ENCODE results near the gene SGMS1.

The SGMS1 gene

GRCh38 chr10:50387732-50388073, 236.1 kb downstream of the SGMS1 start:
- DNase-seq (ENCODE audit: low read depth), result peak; percentile 51
- H3K4me3 ChIP-seq (ENCODE audit: low read depth, low read length), result no peak overlapping the region
- no peak for TF ChIP-seq CTCF (IDR thresholded peaks at IDR 0.05; ENCODE audit: insufficient read depth, low read depth, low read length, missing control alignments)

GRCh38 chr10:50387007-50387731, 236.6 kb downstream of the SGMS1 start:
- no peak for TF ChIP-seq CTCF (IDR thresholded peaks at IDR 0.05; ENCODE audit: insufficient read depth, low read depth, low read length, missing control alignments)
- H3K4me3 ChIP-seq (ENCODE audit: low read depth, low read length), result no peak overlapping the region
- no peak for DNase-seq (ENCODE audit: low read depth)

- no peak overlapping the region for H3K4me3 ChIP-seq (ENCODE audit: low read depth, low read length)
- TF ChIP-seq CTCF (IDR thresholded peaks at IDR 0.05; ENCODE audit: insufficient read depth, low read depth, low read length, missing control alignments), result no peak
- no peak for DNase-seq (ENCODE audit: low read depth)
Measured at GRCh38 chr10:50385624-50386023, 238.1 kb downstream of the SGMS1 start.

GRCh38 chr10:50384898-50385297, 238.9 kb downstream of the SGMS1 start:
- no peak for DNase-seq (ENCODE audit: low read depth)
- TF ChIP-seq CTCF (IDR thresholded peaks at IDR 0.05; ENCODE audit: insufficient read depth, low read depth, low read length, missing control alignments), result no peak
- H3K4me3 ChIP-seq (ENCODE audit: low read depth, low read length), result no peak overlapping the region

GRCh38 chr10:50384238-50384637, 239.5 kb downstream of the SGMS1 start:
- TF ChIP-seq CTCF (IDR thresholded peaks at IDR 0.05; ENCODE audit: insufficient read depth, low read depth, low read length, missing control alignments), result no peak
- no peak overlapping the region for H3K4me3 ChIP-seq (ENCODE audit: low read depth, low read length)
- DNase-seq (ENCODE audit: low read depth), result no peak

GRCh38 chr10:50382576-50383023, 241.2 kb downstream of the SGMS1 start:
- TF ChIP-seq CTCF (IDR thresholded peaks at IDR 0.05; ENCODE audit: insufficient read depth, low read depth, low read length, missing control alignments), result no peak
- H3K4me3 ChIP-seq (ENCODE audit: low read depth, low read length), result no peak overlapping the region
- DNase-seq (ENCODE audit: low read depth), result no peak

- DNase-seq (ENCODE audit: low read depth), result no peak
- TF ChIP-seq CTCF (IDR thresholded peaks at IDR 0.05; ENCODE audit: insufficient read depth, low read depth, low read length, missing control alignments), result no peak
- H3K4me3 ChIP-seq (ENCODE audit: low read depth, low read length), result no peak overlapping the region
Measured at GRCh38 chr10:50381642-50382041, 242.1 kb downstream of the SGMS1 start.
